K562 (cell line): Measurements from ENCODE around the gene GRB2. TPM values are rescaled to one million over a fixed set of nuclear protein-coding genes. Genes with fewer than 3 reads are reported as not detected.
A peak's percentile ranks its signal among the peaks of the same experiment; 100 is the strongest.

Source experiments
- BHLHE40 ChIP-seq: IDR thresholded peaks from 2 replicates; pipeline ENCODE4 v1.6.1; 2011; ENCODE audit warnings: low read length, improper control_type of control experiment
- EP300 ChIP-seq: IDR thresholded peaks from 2 replicates; pipeline ENCODE4 v1.6.1; 2012; ENCODE audit warnings: low read length, improper control_type of control experiment
- ETS2 ChIP-seq: IDR thresholded peaks from 2 replicates; pipeline ENCODE4 v1.6.1; 2016; ENCODE audit warnings: borderline replicate concordance, missing genetic modification characterization, mild to moderate bottlenecking, moderate library complexity, missing compliant biosample characterization; ENCODE audit not compliant: poor library complexity, severe bottlenecking
- PML ChIP-seq: IDR thresholded peaks from 2 replicates; pipeline ENCODE4 v1.6.1; 2012; ENCODE audit warnings: low read length, inconsistent platforms
- PPARD ChIP-seq: fragments of 250-450 bp; sonication (Bioruptor Pico); IDR thresholded peaks from 2 replicates; pipeline ENCODE4 v1.8.0; 2022; ENCODE audit warnings: inconsistent platforms, mild to moderate bottlenecking, moderate library complexity
- RBFOX2 ChIP-seq: fragments of 200-400 bp; formaldehyde crosslinking; IDR thresholded peaks from 2 replicates; pipeline ENCODE4 v1.6.1; 2017; ENCODE audit warnings: low read depth, mild to moderate bottlenecking, low read length, moderate library complexity
- RBM14 ChIP-seq: fragments of 200-400 bp; formaldehyde crosslinking; IDR thresholded peaks from 2 replicates; pipeline ENCODE4 v1.6.1; 2018; ENCODE audit warnings: low read depth, mild to moderate bottlenecking, low read length, moderate library complexity, borderline replicate concordance; ENCODE audit not compliant: insufficient read depth
- SIN3B ChIP-seq: fragments of 450-650 bp; IDR thresholded peaks from 2 replicates; pipeline ENCODE4 v1.6.1; 2017; ENCODE audit warnings: low read depth, mild to moderate bottlenecking, moderate library complexity
- SLC30A9 ChIP-seq: fragments of 250-450 bp; sonication (Bioruptor Pico); IDR thresholded peaks from 2 replicates; pipeline ENCODE4 v1.8.0; 2022; ENCODE audit warnings: mild to moderate bottlenecking, moderate library complexity
- SMAD3 ChIP-seq: fragments of 450-650 bp; formaldehyde crosslinking; conservative IDR thresholded peaks from 2 replicates; pipeline ENCODE4 v1.4.0; 2020; ENCODE audit warnings: mild to moderate bottlenecking
- SUPT5H ChIP-seq: fragments of 450-650 bp; IDR thresholded peaks from 2 replicates; pipeline ENCODE4 v1.6.1; 2016
- ZNF140 ChIP-seq: fragments of 250-450 bp; sonication (Bioruptor Pico); IDR thresholded peaks from 2 replicates; pipeline ENCODE4 v1.8.0; 2021; ENCODE audit warnings: moderate library complexity, mild to moderate bottlenecking, inconsistent platforms
- ZNF586 ChIP-seq: fragments of 450-650 bp; formaldehyde crosslinking; conservative IDR thresholded peaks from 2 replicates; pipeline ENCODE4 v1.4.0; 2020; ENCODE audit warnings: mild to moderate bottlenecking, moderate library complexity
- polyA plus RNA-seq, 8 experiments: library from polyadenylated mRNA; depleted of rRNA in 4 of 8; stranded (reverse) in 5 of 8; unstranded in 3 of 8; fragments of >200 nt; fragmentation: Nextera tagmentation in 2 of 8; fragmentation: Illumina TruSeq in 1 of 8; extraction: Ambion mirVana in 2 of 8; extraction: Trizol in 1 of 8; gene quantifications; 2 replicates each; pipeline versions ENCODE4 v1.2.1 to v1.2.3, GENCODE V29; 2011 to 2014; ENCODE audit warnings: inconsistent platforms in 1 of 8, missing spikeins in 1 of 8
- total RNA-seq, 7 experiments: library from RNA; depleted of rRNA in 6 of 7; stranded (reverse); fragments of >200 nt in 6 of 7; fragmentation: Illumina TruSeq in 2 of 7; extraction: Trizol in 2 of 7; gene quantifications; 2 replicates each; pipeline versions ENCODE4 v1.2.1 to v1.2.3, GENCODE V29; 2011 to 2021; ENCODE audit warnings: low replicate concordance in 1 of 7
- TF ChIP-seq, protein P1 (sequence below): fragments of 150-350 bp; conservative IDR thresholded peaks from 2 replicates; pipeline ENCODE4 v1.6.1; 2014; ENCODE audit warnings: low read length
- TF ChIP-seq, protein P2 (sequence below): fragments of 450-650 bp; IDR thresholded peaks from 2 replicates; pipeline ENCODE4 v1.6.1; 2016; ENCODE audit warnings: low read depth
- TF ChIP-seq, protein P3 (sequence below), 2 experiments: fragments of 450-650 bp; IDR thresholded peaks; 2 replicates each; pipeline ENCODE4 v1.6.1; 2016

GRB2 gene
- total and polyA plus RNA-seq, 9 of the 15 experiments (the other 6 are each of a cell fraction or from before 2014, with no cell fraction given), result 57.2 to 136 (median 84.8) TPM

DNA sequence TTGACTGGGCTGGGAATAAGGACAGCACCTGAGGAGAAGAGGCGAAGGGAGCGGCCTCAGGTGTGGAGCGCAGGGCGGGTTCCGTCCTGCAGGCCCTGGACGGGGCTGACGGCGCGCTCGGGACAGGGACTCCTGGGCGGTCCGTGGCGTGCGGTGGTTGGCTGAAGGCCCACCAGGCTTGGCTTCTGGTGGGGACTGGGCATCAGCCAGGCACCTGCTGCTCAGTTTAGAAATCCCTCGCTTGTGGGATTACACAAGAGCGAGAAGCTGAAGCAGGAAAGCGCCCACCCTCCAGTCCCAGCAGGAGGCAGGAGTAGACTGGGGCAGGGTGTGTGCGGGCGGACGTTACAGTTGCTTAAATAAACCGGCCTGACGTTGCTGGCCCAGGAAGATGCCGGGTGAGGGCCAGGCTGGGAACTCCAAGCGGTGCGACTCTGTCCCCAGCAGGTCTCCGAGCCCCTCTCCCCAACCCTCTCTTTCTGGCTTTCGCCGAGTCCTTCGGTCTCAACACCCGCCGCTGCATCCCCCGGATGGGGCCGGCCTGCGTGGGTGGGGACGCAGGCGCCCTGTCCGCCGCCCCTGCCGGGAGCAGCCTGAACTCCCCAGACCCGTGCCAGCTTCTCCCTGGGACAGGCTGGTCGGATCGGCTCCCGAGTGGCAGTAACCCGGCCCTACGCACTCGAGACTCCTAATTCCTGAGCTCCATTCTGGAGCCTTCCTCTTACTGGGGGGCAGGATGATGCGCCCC is 135.1 kb downstream of the GRB2 start (continued):
- no peak for TF ChIP-seq RBM14
- no peak for TF ChIP-seq BHLHE40
- TF ChIP-seq ETS2, result no peak
- TF ChIP-seq, protein P1, sequence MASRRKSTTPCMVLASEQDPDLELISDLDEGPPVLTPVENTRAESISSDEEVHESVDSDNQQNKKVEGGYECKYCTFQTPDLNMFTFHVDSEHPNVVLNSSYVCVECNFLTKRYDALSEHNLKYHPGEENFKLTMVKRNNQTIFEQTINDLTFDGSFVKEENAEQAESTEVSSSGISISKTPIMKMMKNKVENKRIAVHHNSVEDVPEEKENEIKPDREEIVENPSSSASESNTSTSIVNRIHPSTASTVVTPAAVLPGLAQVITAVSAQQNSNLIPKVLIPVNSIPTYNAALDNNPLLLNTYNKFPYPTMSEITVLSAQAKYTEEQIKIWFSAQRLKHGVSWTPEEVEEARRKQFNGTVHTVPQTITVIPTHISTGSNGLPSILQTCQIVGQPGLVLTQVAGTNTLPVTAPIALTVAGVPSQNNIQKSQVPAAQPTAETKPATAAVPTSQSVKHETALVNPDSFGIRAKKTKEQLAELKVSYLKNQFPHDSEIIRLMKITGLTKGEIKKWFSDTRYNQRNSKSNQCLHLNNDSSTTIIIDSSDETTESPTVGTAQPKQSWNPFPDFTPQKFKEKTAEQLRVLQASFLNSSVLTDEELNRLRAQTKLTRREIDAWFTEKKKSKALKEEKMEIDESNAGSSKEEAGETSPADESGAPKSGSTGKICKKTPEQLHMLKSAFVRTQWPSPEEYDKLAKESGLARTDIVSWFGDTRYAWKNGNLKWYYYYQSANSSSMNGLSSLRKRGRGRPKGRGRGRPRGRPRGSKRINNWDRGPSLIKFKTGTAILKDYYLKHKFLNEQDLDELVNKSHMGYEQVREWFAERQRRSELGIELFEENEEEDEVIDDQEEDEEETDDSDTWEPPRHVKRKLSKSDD, result no peak
- TF ChIP-seq EP300, result no peak
- peak; percentile 31; the same call in 1 of the 2 replicates for TF ChIP-seq PML
- TF ChIP-seq SMAD3 (CRISPR knock-in tag), result no peak
- TF ChIP-seq ZNF586 (CRISPR knock-in tag), result no peak
- peak; percentile 43 for TF ChIP-seq SUPT5H
- TF ChIP-seq RBFOX2, result peak; percentile 78
- TF ChIP-seq, protein P2, sequence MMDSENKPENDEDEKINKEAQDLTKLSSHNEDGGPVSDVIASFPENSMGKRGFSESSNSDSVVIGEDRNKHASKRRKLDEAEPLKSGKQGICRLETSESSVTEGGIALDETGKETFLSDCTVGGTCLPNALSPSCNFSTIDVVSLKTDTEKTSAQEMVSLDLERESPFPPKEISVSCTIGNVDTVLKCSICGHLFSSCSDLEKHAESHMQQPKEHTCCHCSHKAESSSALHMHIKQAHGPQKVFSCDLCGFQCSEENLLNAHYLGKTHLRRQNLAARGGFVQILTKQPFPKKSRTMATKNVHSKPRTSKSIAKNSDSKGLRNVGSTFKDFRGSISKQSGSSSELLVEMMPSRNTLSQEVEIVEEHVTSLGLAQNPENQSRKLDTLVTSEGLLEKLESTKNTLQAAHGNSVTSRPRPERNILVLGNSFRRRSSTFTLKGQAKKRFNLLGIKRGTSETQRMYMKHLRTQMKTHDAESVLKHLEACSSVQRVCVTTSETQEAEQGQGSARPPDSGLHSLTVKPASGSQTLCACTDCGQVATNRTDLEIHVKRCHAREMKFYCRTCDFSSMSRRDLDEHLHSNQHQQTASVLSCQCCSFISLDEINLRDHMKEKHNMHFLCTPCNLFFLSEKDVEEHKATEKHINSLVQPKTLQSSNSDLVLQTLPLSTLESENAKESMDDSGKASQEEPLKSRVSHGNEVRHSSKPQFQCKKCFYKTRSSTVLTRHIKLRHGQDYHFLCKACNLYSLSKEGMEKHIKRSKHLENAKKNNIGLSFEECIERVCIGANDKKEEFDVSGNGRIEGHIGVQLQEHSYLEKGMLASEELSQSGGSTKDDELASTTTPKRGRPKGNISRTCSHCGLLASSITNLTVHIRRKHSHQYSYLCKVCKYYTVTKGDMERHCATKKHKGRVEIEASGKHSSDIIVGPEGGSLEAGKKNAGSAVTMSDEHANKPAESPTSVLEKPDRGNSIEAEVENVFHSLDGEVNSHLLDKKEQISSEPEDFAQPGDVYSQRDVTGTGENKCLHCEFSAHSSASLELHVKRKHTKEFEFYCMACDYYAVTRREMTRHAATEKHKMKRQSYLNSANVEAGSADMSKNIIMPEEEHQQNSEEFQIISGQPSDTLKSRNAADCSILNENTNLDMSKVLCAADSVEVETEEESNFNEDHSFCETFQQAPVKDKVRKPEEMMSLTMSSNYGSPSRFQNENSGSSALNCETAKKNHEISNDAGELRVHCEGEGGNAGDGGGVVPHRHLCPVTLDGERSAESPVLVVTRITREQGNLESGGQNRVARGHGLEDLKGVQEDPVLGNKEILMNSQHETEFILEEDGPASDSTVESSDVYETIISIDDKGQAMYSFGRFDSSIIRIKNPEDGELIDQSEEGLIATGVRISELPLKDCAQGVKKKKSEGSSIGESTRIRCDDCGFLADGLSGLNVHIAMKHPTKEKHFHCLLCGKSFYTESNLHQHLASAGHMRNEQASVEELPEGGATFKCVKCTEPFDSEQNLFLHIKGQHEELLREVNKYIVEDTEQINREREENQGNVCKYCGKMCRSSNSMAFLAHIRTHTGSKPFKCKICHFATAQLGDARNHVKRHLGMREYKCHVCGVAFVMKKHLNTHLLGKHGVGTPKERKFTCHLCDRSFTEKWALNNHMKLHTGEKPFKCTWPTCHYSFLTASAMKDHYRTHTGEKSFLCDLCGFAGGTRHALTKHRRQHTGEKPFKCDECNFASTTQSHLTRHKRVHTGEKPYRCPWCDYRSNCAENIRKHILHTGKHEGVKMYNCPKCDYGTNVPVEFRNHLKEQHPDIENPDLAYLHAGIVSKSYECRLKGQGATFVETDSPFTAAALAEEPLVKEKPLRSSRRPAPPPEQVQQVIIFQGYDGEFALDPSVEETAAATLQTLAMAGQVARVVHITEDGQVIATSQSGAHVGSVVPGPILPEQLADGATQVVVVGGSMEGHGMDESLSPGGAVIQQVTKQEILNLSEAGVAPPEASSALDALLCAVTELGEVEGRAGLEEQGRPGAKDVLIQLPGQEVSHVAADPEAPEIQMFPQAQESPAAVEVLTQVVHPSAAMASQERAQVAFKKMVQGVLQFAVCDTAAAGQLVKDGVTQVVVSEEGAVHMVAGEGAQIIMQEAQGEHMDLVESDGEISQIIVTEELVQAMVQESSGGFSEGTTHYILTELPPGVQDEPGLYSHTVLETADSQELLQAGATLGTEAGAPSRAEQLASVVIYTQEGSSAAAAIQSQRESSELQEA, result no peak
- TF ChIP-seq SLC30A9, result no peak
- no peak for TF ChIP-seq ZNF140
- TF ChIP-seq PPARD, result no peak
- TF ChIP-seq, protein P3, sequence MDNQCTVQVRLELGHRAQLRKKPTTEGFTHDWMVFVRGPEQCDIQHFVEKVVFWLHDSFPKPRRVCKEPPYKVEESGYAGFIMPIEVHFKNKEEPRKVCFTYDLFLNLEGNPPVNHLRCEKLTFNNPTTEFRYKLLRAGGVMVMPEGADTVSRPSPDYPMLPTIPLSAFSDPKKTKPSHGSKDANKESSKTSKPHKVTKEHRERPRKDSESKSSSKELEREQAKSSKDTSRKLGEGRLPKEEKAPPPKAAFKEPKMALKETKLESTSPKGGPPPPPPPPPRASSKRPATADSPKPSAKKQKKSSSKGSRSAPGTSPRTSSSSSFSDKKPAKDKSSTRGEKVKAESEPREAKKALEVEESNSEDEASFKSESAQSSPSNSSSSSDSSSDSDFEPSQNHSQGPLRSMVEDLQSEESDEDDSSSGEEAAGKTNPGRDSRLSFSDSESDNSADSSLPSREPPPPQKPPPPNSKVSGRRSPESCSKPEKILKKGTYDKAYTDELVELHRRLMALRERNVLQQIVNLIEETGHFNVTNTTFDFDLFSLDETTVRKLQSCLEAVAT (IDR thresholded peaks at IDR 0.05), result no peak
- TF ChIP-seq SIN3B, result no peak
